AG20443 (cell line): Measurements from ENCODE around the gene ECI1.
A peak's percentile ranks its signal among the peaks of the same experiment; 100 is the strongest.

Source experiments
- DNase-seq: peaks from one replicate; pipeline ENCODE4 v3.0.0; 2012; ENCODE audit warnings: low spot score, mixed read lengths

The ECI1 gene

DNA sequence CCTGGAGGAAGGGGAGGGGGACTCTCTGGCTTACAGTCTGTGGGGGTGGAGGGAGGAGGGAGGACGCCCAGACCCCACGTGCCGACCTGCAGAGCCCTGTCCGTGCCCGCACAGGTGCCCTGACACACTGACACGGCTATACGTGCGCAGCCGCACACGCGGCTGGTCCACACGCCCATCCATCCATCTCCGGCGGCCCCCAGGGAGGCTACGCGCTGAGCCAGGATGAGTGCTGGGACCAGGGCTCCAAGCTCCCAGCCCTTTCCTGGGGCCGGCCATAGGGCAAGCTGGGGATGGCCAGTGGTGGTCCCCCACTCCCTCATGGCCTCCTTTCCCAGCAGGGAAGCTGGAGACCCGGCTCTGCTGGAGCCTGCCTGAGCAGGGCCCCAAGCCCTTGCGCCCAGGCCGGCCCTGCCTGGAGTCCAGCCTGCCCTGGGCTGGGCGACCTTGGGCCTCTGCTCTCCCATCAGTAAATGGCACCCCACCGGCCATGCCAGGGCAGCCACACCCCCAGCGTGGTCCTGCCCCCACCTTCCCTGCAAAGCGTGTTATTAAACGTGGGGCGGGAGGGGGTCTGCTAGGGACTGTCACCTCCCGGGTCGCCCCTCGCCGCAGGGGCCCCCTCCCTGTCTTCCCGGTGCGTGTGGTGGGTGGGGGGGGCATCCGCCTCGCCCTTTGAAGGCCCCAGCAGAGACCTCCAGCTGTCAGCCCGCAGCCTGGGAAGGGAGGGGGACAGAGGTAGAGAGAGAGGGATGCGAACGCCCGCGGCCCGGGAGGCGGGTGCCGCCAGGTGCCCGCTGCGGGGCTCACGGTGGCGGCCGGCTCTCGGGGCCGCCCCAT, 55.8 kb downstream of the ECI1 start:
- DNase-seq = no peak

DNA sequence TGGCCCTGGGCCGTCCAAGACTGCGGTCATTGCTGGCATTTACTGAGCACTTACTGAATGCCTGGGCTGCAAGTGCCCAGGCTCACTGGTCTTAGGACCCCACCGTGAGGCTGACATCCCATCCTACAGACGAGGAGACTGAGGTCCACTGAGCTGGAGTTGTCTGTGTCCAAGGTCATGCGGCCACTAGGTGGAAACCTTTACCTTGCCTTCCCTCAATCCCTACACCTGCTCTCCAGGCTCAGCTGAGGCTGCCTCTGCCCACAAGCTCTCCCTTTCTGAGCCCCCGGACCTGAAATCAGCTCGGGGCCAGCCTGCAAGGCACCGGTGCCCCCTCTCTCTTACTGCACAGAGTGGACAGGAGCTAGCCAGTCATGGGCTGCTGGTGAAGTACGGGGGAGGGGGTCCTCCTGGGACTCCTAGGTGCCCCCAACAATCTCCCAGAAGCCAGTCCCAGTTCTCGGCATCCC, 56.5 kb downstream of the ECI1 start:
- peak; percentile 39 for DNase-seq

DNA sequence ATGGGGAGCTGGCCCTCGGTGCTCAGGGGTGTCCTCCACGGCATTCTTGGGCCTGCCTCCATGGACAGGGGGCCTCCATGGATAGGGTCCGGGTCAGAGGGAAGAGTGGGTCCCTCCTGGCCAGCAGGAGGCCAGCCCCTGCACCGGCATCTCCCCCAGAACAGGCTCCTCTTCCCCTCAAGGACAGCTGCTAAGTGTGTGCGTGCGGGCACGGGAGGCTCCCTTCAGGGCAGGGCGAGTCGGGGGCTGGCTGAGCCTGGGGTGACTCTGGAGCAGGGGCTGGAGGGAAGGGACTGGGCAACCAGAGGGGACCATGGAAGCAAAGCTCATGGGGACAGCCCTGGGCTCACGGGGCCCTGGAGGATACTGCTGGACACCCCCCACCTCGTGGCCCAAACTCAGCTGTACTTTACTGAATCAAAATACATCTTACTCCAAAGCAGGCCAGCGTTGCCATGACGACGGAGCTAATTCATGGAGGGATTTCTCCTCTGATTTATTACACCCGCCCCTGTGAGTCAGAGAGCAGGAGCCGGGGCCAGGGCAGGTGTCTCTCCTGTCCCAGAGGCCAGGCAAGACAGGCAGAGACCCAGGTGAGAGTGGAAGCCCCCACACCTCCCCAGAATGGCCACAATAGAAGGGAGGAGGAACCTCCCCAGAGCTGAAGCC, 57.1 kb downstream of the ECI1 start:
- DNase-seq = no peak

DNA sequence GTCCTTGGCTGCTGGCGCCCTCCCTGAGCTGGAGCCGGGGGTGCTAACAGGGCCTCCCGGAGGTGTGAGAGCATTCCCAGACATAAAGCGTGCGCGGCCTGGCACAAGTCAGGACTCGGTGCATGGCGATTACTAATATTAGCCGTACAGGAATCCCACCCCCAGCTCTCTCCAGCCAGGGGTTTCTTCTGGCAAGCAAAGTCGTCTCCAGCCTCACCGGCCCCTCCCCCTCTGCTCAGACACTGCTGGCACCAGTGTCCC, 60.0 kb downstream of the ECI1 start:
- DNase-seq = no peak

DNA sequence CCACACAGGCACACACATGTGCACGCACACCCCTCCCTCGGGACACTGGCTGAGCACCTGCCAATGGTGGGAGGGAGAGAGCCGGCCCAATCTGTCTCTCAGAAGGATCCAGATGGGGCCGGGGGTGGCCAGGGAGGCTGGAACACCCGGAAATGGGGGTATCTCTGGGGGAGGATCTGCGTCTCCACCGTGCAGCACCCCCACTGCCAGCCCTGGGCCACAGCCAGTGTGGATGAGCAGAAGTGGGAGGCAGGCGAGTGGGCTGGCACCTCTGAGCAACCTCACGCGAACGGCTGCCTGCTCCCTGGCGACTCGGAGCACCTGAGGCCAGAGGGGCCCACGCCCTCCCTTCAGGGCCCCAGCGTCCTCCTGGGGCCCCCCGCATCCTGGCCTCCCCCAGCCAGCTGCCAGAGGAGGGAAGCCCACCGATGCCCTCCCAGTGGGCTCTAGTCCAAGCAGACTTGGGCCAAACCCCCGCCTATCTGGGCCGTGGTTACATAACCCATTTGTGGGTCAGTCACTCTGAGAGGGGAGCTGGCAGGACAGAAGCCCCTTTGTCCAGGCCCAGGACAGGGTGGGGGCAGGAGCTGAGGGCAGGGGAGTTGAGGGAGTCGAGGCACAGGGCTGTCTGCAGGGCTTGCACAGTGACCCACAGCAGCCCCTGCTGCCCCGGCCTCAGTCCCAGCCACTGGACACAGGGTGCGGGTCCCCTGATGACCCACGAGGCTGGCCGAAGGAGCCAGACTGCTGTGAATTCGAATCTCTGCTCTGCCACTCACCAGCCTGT, 60.5 kb downstream of the ECI1 start:
- DNase-seq = no peak

DNA sequence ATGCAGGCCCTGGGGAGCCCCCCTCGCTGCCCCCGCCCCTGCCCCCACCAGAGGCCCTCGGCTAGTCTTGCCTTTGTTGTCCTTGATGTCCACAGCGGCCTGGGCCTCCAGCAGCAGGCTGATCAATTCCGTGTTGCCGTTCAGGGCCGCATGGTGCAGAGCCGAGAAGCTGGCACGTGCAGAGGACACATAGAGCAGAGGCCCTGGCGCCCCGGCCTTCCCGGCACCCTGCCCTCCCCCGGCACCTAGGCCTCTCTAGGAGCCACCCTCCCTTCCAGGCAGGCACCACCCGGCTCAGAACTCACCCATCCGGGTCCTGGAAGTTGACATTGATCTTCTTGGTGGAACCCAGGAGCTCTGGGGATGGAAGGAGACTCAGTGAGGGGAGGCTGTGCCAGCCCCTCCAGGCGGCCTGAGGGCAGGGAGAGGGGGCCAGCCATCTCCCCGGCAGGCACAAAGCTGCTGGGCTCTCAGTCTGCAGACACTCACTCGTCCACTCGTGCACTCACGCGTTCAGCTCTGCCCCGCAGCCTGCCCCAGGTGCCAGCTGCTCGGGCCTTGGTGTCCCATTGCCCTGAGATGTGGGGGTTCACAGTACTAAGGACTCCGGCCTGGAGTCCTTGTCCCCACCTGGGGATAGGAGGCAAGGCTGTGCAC, 61.3 kb downstream of the ECI1 start:
- DNase-seq = no peak
